Kidney epithelial cell (primary cell): ENCODE results near the gene CELF6. TPM values are rescaled to one million over a fixed set of nuclear protein-coding genes. Genes with fewer than 3 reads are reported as not detected.

Experiments used
- DNase-seq: peaks from one replicate; pipeline ENCODE4 v3.0.0-alpha.2; 2010; ENCODE audit warnings: low read depth
- H3K27me3 ChIP-seq: 2 replicates; pipeline ENCODE4 v1.6.0; 2011; ENCODE audit warnings: low read length; ENCODE audit not compliant: control insufficient read depth, insufficient read depth
- H3K36me3 ChIP-seq: 2 replicates; pipeline ENCODE4 v1.5.1; 2011; ENCODE audit warnings: low read length; ENCODE audit not compliant: control insufficient read depth, insufficient read depth
- H3K4me3 ChIP-seq: 2 replicates; pipeline ENCODE4 v1.5.1; 2011; ENCODE audit warnings: low read depth, mild to moderate bottlenecking, control low read depth, low read length
- CTCF ChIP-seq: IDR thresholded peaks from 2 replicates; pipeline ENCODE4 v1.5.1; 2011; ENCODE audit warnings: mild to moderate bottlenecking, moderate library complexity, low read length, control low read depth, inconsistent platforms; ENCODE audit not compliant: insufficient read depth, poor library complexity, severe bottlenecking
- total RNA-seq: library from RNA; depleted of rRNA; stranded (reverse); fragments of >200 nt; gene quantifications from 2 replicates; pipeline ENCODE4 v1.2.3, GENCODE V29; 2015

CELF6 gene
- total RNA-seq, 1 donor from 2014 or later: 0.29 TPM

DNA sequence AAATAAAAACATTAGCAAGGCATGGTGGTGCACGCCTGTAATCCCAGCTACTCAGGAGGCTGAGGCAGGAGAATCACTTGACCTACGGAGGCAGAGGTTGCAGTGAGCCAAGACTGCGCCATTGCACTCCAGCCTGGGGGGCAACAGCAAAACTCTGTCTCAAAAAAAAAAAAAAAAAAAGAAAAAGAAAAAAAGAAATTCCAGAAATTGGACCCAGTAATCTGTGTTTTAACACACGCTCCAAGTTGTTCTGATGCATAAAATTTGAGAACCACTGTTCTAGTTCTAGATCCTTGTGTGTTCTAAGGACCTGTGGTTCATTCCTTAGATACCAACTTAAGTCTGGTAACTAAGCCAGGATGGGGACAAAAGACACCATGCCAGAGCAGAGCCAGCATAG lies 50.2 kb downstream of the CELF6 start:
- Histone ChIP-seq H3K4me3 (no peak overlapping the region), H3K27me3 (no peaks in the 10 kb centered on the region), H3K36me3 (no peaks in the 10 kb centered on the region)
- no peak for DNase-seq
- TF ChIP-seq CTCF: no peak

- no peaks in the 10 kb centered on the region for H3K36me3 ChIP-seq
- no peak for TF ChIP-seq CTCF
- DNase-seq: no peak
- no peak overlapping the region for H3K4me3 ChIP-seq
- H3K27me3 ChIP-seq: no peaks in the 10 kb centered on the region
Observed at GRCh38 chr15:72265031-72265430, 54.9 kb downstream of the CELF6 start.

DNA sequence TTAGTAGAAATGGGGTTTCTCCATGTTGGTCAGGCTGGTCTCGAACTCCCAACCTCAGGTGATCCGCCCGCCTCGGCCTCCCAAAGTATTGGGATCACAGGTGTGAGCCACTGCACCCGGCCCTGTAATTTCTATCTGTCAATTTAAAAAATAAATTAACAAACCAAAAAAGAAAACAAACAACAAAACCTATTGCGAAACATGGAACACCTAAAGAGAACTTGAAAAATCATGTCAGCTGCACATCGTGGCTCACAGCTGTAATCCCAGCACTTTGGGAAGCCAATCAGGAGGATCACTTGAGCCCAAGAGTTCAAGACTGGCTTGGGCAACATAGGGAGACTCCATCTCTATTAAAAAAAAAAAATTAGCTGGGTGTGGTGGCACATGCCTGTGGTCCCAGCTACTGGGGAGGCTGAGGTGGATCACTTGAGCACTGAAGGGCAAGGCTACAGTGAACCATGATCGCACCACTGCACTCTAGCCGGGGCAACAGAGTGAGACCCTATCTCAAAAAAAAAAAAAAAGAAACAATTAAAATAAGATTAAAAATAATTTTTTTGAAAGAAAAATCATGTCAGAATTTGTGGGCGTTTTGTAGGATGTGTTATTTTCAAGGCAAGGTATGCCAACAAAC lies 67.2 kb downstream of the CELF6 start:
- DNase-seq: no peak
- TF ChIP-seq CTCF: no peak
- no peak overlapping the region for H3K4me3 ChIP-seq
- peaks cover 2% of the 10 kb centered on the region for H3K36me3 ChIP-seq
- H3K27me3 ChIP-seq: no peaks in the 10 kb centered on the region

DNA sequence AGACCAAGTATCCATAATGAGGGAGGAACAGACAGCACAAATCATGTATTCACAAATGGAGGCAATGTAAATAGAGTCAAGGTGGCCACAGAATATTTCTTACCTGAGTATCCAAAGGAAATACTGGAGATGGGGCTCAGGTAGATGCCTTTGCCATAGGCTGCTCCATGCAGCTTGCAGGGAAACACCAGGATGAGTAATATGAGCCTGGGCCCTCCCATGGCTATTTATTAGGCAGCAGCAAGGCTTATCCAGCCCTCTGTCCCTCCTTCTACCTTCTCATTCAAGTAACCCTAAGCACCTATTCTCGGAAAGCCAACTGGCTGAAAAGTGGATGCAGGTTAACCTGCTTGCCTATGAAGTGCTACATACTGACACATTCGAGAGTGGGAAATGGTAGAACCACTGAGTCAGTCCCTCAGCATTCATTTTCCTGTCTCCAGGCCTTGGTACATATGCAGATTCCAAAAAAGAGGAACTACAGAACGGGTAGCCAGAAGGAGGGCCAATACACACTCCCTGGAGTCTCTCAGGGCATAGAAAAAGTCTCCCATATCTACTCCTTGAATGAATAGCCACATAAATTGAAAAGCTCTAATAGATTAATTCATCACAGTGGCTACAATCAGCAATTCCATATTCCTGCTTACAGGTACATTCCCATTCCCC lies 70.7 kb downstream of the CELF6 start:
- no peak for DNase-seq
- Histone ChIP-seq H3K27me3 (no peaks in the 10 kb centered on the region), H3K4me3 (no peak overlapping the region), H3K36me3 (peaks cover 1% of the 10 kb centered on the region)
- TF ChIP-seq CTCF: no peak

DNA sequence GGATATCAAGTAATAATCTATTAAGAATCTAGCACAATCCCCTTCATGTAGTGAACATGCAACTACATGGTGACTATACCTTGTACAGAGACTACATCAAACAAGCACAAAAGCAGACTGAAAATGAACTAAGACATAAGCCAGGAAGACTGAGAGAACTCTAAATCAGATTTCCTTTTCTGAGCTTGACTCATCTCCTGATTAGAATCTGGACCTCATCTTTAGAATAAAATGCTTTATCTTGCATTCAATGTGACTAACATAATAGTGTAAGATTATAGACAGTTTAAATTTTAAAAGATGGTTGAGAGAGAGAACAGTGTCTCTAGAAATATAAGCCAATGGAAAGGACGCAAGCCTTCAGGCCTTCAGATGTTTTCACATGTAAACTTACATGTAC lies 71.4 kb downstream of the CELF6 start:
- TF ChIP-seq CTCF: no peak
- DNase-seq: no peak
- H3K4me3 ChIP-seq: no peak overlapping the region
- H3K27me3 ChIP-seq: no peaks in the 10 kb centered on the region
- H3K36me3 ChIP-seq: peaks cover 1% of the 10 kb centered on the region
